Subcutaneous abdominal adipose tissue (tissue), 5 donors: ENCODE measurements around the gene MN1.
A peak's percentile ranks its signal among the peaks of the same experiment; 100 is the strongest.

Experiments used
- H3K27ac ChIP-seq: one replicate; pipeline ENCODE4 v1.7.0; 2013; ENCODE audit warnings: low read depth, mild to moderate bottlenecking, inconsistent platforms, low read length, moderate library complexity
- H3K27me3 ChIP-seq, 5 donors: one replicate each; pipeline ENCODE4 v1.7.0; 2013; ENCODE audit warnings: low read length in 5 of 5, inconsistent platforms in 1 of 5; ENCODE audit not compliant: control insufficient read depth in 5 of 5, insufficient read depth in 4 of 5
- H3K36me3 ChIP-seq, 5 donors: one replicate each; pipeline ENCODE4 v1.7.0; 2013; ENCODE audit warnings: low read length in 5 of 5; ENCODE audit not compliant: control insufficient read depth in 5 of 5, insufficient read depth in 5 of 5
- H3K4me1 ChIP-seq, 5 donors: one replicate each; pipeline ENCODE4 v1.7.0; 2013; ENCODE audit warnings: low read length in 5 of 5, mild to moderate bottlenecking in 3 of 5, moderate library complexity in 1 of 5; ENCODE audit not compliant: control insufficient read depth in 5 of 5, insufficient read depth in 5 of 5
- H3K4me3 ChIP-seq, 5 donors: one replicate each; pipeline ENCODE4 v1.7.0; 2013; ENCODE audit warnings: low read length in 5 of 5, low read depth in 1 of 5
- H3K9ac ChIP-seq, 5 donors: one replicate each; pipeline ENCODE4 v1.7.0; 2013; ENCODE audit warnings: low read length in 5 of 5, mild to moderate bottlenecking in 4 of 5, moderate library complexity in 3 of 5
- H3K9me3 ChIP-seq, 5 donors: one replicate each; pipeline ENCODE4 v1.7.0; 2013; ENCODE audit warnings: low read length in 5 of 5; ENCODE audit not compliant: control insufficient read depth in 5 of 5
- donor health status: healthy.
- donor health status: healthy.
- donor health status: healthy.
- donor health status: healthy.
- donor health status: healthy.

MN1 gene

DNA sequence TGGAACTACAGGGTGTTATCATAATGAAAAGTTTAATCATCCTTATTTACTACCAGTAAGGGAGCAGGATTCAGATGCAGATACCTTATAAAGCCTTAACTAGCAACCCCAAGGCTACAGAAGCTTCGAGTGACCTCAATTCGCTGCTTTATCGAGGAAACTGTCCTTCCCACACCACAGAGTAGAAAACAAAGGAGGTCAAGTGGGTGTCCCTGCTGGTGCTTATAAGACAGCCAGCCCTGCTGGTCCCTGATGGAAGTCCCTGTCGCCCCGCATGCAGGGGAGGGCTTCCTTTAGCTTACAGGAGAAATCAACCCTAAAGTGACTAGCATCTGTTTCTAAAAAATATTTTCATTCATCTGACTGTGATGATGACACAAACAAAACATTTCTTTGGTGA lies 7.3 kb downstream of the MN1 start:
- H3K9ac ChIP-seq: peak overlapping the region in 1 of 5 donors; percentile 29

GRCh38 chr22:27793576-27793975 lies 8.0 kb downstream of the MN1 start:
- Histone ChIP-seq H3K4me3 (no peak overlapping the region), H3K9me3 (no peaks in the 10 kb centered on the region), H3K27ac (no peak overlapping the region), H3K36me3 (peaks cover 0 to 4% (median 0%) of the 10 kb centered on the region in 5 donors), H3K4me1 (peaks cover 0 to 66% (median 43%) of the 10 kb centered on the region in 5 donors), H3K27me3 (no peaks in the 10 kb centered on the region), H3K9ac (no peak overlapping the region)

More for the DNA sequence above, 7.3 kb downstream of the MN1 start:
- H3K36me3 ChIP-seq: peaks cover 0 to 4% (median 0%) of the 10 kb centered on the region in 5 donors
- no peak overlapping the region for H3K4me3 ChIP-seq
- H3K27me3 ChIP-seq: no peaks in the 10 kb centered on the region
- H3K9me3 ChIP-seq: no peaks in the 10 kb centered on the region
- H3K4me1 ChIP-seq: peaks cover 0 to 72% (median 49%) of the 10 kb centered on the region in 5 donors
- no peak overlapping the region for H3K27ac ChIP-seq

- H3K9ac ChIP-seq: no peak overlapping the region
- H3K27ac ChIP-seq: peak overlapping the region; percentile 33
- H3K4me3 ChIP-seq: no peak overlapping the region
- H3K9me3 ChIP-seq: no peaks in the 10 kb centered on the region
- H3K27me3 ChIP-seq: no peaks in the 10 kb centered on the region
- peaks cover 0 to 57% (median 36%) of the 10 kb centered on the region in 5 donors for H3K4me1 ChIP-seq
- peaks cover 0 to 4% (median 0%) of the 10 kb centered on the region in 5 donors for H3K36me3 ChIP-seq
Observed at GRCh38 chr22:27792452-27793161, 8.9 kb downstream of the MN1 start.

DNA sequence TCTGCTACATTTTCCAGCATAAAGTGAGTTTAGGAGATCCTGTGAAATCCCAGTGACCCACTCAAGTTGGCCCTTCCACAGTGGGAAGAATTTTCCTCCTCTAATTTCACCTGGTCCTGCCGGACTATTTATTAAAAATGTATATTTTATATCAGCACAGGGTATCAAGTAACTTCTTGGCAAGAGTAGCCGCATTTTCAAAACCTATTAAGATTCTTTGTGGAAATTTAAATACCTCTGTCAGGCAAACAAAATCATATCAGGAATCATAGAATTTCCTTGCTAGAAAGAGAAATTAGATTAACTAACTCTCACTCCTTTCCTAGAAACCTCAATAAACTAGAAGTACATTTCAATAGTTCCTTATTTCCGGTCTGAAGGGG lies 9.7 kb downstream of the MN1 start:
- Histone ChIP-seq H3K4me3 (no peak overlapping the region), H3K27ac (no peak overlapping the region), H3K9ac (no peak overlapping the region), H3K27me3 (no peaks in the 10 kb centered on the region), H3K4me1 (peaks cover 0 to 50% (median 30%) of the 10 kb centered on the region in 5 donors), H3K9me3 (no peaks in the 10 kb centered on the region), H3K36me3 (peaks cover 0 to 3% (median 0%) of the 10 kb centered on the region in 5 donors)

- Histone ChIP-seq H3K4me1 (peaks cover 0 to 44% (median 24%) of the 10 kb centered on the region in 5 donors), H3K27me3 (no peaks in the 10 kb centered on the region), H3K9me3 (no peaks in the 10 kb centered on the region), H3K9ac (no peak overlapping the region), H3K4me3 (no peak overlapping the region), H3K36me3 (no peaks in the 10 kb centered on the region), H3K27ac (no peak overlapping the region)
Observed at GRCh38 chr22:27791159-27791858, 10.2 kb downstream of the MN1 start.

- Histone ChIP-seq H3K9me3 (no peaks in the 10 kb centered on the region), H3K4me1 (peaks cover 0 to 38% (median 19%) of the 10 kb centered on the region in 5 donors), H3K27ac (no peak overlapping the region), H3K27me3 (no peaks in the 10 kb centered on the region), H3K4me3 (no peak overlapping the region), H3K36me3 (no peaks in the 10 kb centered on the region), H3K9ac (no peak overlapping the region)
Observed at GRCh38 chr22:27790376-27791158, 11.0 kb downstream of the MN1 start.

GRCh38 chr22:27788500-27789288 lies 12.9 kb downstream of the MN1 start:
- H3K36me3 ChIP-seq: no peaks in the 10 kb centered on the region
- H3K9me3 ChIP-seq: no peaks in the 10 kb centered on the region
- H3K9ac ChIP-seq: no peak overlapping the region
- H3K4me1 ChIP-seq: peaks cover 0 to 37% (median 12%) of the 10 kb centered on the region in 5 donors
- H3K27ac ChIP-seq: no peak overlapping the region
- H3K27me3 ChIP-seq: no peaks in the 10 kb centered on the region
- H3K4me3 ChIP-seq: no peak overlapping the region

DNA sequence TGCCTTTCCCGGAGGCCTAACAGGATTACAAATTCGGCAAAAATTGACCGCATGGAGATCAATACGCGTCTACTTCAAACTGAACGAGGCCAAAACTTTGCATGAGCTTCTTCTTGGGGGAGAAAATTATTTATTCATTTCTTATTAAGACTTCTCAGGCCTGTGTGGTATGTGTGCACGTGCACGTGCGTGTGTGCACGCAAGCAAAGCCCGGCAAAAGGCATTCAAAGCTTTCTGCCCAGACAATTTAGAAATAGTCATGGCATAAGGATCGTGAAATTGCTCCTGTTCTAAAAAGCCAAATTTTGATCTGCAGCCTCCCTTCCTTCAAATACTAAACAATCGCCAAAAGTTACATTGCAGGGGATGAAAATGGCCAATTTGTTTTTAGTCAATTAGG lies 14.6 kb downstream of the MN1 start:
- peaks cover 0 to 33% (median 5%) of the 10 kb centered on the region in 5 donors for H3K4me1 ChIP-seq
- no peak overlapping the region for H3K9ac ChIP-seq
- no peak overlapping the region for H3K27ac ChIP-seq
- H3K4me3 ChIP-seq: no peak overlapping the region
- H3K27me3 ChIP-seq: no peaks in the 10 kb centered on the region
- no peaks in the 10 kb centered on the region for H3K36me3 ChIP-seq
- no peaks in the 10 kb centered on the region for H3K9me3 ChIP-seq

GRCh38 chr22:27786291-27786932 lies 15.1 kb downstream of the MN1 start:
- Histone ChIP-seq H3K9me3 (no peaks in the 10 kb centered on the region), H3K27ac (no peak overlapping the region), H3K4me1 (peaks cover 0 to 33% (median 6%) of the 10 kb centered on the region in 5 donors), H3K36me3 (no peaks in the 10 kb centered on the region), H3K4me3 (no peak overlapping the region), H3K9ac (no peak overlapping the region), H3K27me3 (no peaks in the 10 kb centered on the region)
